ENCODE data around the gene NSG1. TPM values are rescaled to one million over a fixed set of nuclear protein-coding genes. Genes with fewer than 3 reads are reported as not detected.

NSG1 gene
- total and polyA plus RNA-seq, 2 of the 4 experiments (the other 2 are of a cell fraction): 0.72 to 1.6 TPM

DNA sequence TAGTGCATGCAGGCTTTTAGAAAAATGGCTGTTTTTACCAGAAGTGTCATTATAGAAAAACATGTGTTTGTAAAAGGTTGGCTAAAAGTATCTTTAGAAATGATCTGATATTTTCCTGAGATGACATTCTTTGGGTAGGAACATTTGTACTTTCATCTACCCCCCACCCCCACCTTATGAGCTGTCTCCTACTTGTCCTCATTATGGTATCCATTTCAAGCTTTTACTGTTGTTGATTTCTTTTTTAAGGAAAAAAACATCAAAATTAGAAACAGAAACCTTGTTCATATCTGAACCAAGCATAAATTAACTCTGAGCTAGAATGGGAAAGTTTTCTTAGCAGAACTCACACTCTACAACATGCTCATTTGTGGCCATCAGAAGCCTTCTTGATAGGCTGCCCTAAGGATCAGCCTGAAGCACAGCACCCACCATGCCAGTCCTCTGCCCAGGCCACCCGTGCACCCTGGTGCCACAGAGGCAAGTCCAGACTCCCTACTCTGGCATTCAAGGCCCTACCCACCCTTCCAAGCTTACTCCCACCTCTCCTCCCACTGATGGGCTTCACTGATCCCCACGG, 49.4 kb downstream of the NSG1 start:
- Histone ChIP-seq H2AK9ac (replicated peaks; ENCODE audit: low read depth, low read length, poor library complexity) (no peak overlapping the region), H2AFZ (replicated peaks; ENCODE audit: low read length, poor library complexity) (no peak overlapping the region), H3K9ac (ENCODE audit: low read depth, low read length) (no peak overlapping the region), H3K4me1 (ENCODE audit: control insufficient read depth, insufficient read depth, low read length) (peaks cover 7% of the 10 kb centered on the region), H3K79me1 (ENCODE audit: low read depth in 1 of 2, low read length in 2 of 2) (peaks cover 0 to 8% of the 10 kb centered on the region in 2 experiments; a peak in 1 of 4 replicates), H3K27ac (ENCODE audit: insufficient read depth, low read length) (no peak overlapping the region), H2BK15ac (ENCODE audit: low read depth, low read length) (no peak overlapping the region), H4K8ac (ENCODE audit: low read depth in 2 of 2, low read length in 2 of 2) (no peak overlapping the region), H3K27me3 (ENCODE audit: control insufficient read depth, insufficient read depth, low read length) (no peaks in the 10 kb centered on the region), H3K4ac (ENCODE audit: low read depth, low read length) (no peak overlapping the region; the same call in 1 of the 2 replicates), H2BK5ac (ENCODE audit: low read depth, low read length, poor library complexity, severe bottlenecking) (no peak overlapping the region), H3K4me3 (ENCODE audit: insufficient read depth, low read depth, low read length) (no peak overlapping the region), H2AK5ac (ENCODE audit: low read depth, low read length) (no peak overlapping the region), H4K20me1 (ENCODE audit: insufficient read depth, low read length) (peaks cover 7% of the 10 kb centered on the region), H3K36me3 (ENCODE audit: control insufficient read depth, insufficient read depth, low read length) (peaks cover 22% of the 10 kb centered on the region), H3K9me3 (ENCODE audit: control insufficient read depth, insufficient read depth, low read length) (no peaks in the 10 kb centered on the region), H3K18ac (ENCODE audit: low read depth, low read length) (no peak overlapping the region), H3K4me2 (ENCODE audit: low read depth, low read length) (no peak overlapping the region), H3K9me1 (ENCODE audit: insufficient read depth, low read length) (peaks cover 18% of the 10 kb centered on the region), H2BK20ac (ENCODE audit: low read depth, low read length) (no peak overlapping the region), H2BK120ac (ENCODE audit: low read depth, low read length) (no peak overlapping the region), H4K5ac (ENCODE audit: low read depth, low read length) (no peak overlapping the region), H3K14ac (replicated peaks; ENCODE audit: low read depth, low read length) (no peak overlapping the region), H4K91ac (ENCODE audit: insufficient read depth, low read depth, low read length) (no peak overlapping the region), H3K56ac (ENCODE audit: extremely low read depth, insufficient read depth, low read length) (no peak overlapping the region), H3K23ac (ENCODE audit: low read depth, low read length) (no peak overlapping the region)
- TF ChIP-seq BHLHE40 (IDR thresholded peaks at IDR 0.05; ENCODE audit: low read depth, low read length) (no peak), MAFK (IDR thresholded peaks at IDR 0.05; ENCODE audit: low read depth, low read length) (no peak), CHD1 (IDR thresholded peaks at IDR 0.05; ENCODE audit: low read depth, low read length) (no peak), RAD21 (IDR thresholded peaks at IDR 0.05; ENCODE audit: low read length) (no peak), CEBPB (IDR thresholded peaks at IDR 0.05; ENCODE audit: low read depth, low read length) (no peak)
- TF ChIP-seq, protein P1, sequence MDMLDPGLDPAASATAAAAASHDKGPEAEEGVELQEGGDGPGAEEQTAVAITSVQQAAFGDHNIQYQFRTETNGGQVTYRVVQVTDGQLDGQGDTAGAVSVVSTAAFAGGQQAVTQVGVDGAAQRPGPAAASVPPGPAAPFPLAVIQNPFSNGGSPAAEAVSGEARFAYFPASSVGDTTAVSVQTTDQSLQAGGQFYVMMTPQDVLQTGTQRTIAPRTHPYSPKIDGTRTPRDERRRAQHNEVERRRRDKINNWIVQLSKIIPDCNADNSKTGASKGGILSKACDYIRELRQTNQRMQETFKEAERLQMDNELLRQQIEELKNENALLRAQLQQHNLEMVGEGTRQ (IDR thresholded peaks at IDR 0.05; ENCODE audit: low read depth, low read length): no peak
- ChIA-PET CTCF (interaction anchor here (0.7 kb wide), 2 partner anchors 13 to 607 kb away, joined by 3 read pairs; no protein-coding TSS in a partner anchor), POLR2A (ENCODE audit: unreplicated experiment) (no interaction called here)
- intact Hi-C loops (cut with micrococcal nuclease) (no loop called here), in situ Hi-C loops (cut with MboI; ENCODE audit: low sequenced_read_pairs) (no loop called here), dilution Hi-C loops (cut with HindIII; ENCODE audit: low sequenced_read_pairs, unreplicated experiment) (no loop called here)
- ATAC-seq (ENCODE audit: low read depth) (no peak), DNase-seq (no peak)
- no CpG with 5 or more reads among the region's 2 CpGs for WGBS, 2 experiments (ENCODE audit: extremely low coverage in 2 of 2, insufficient read length in 1 of 2)
- BruUV-seq (replicated peaks): no TSS peak
